ENCODE measurements around the gene RILPL1. TPM values are rescaled to one million over a fixed set of nuclear protein-coding genes. Genes with fewer than 3 reads are reported as not detected.

The RILPL1 gene
- total RNA-seq, 4 donors from 2014 or later, result 10.8 to 46.1 (median 24.3) TPM

GRCh38 chr12:123502163-123502704, 31.3 kb downstream of the RILPL1 start:
- no peaks in the 10 kb centered on the region for H3K27me3 ChIP-seq
- no peaks in the 10 kb centered on the region for H3K9me3 ChIP-seq
- TF ChIP-seq POLR2A (IDR thresholded peaks at IDR 0.05) (no peak), POLR2AphosphoS5 (IDR thresholded peaks at IDR 0.05) (no peak), EP300 (IDR thresholded peaks at IDR 0.05) (no peak)
- TF ChIP-seq, protein P1, sequence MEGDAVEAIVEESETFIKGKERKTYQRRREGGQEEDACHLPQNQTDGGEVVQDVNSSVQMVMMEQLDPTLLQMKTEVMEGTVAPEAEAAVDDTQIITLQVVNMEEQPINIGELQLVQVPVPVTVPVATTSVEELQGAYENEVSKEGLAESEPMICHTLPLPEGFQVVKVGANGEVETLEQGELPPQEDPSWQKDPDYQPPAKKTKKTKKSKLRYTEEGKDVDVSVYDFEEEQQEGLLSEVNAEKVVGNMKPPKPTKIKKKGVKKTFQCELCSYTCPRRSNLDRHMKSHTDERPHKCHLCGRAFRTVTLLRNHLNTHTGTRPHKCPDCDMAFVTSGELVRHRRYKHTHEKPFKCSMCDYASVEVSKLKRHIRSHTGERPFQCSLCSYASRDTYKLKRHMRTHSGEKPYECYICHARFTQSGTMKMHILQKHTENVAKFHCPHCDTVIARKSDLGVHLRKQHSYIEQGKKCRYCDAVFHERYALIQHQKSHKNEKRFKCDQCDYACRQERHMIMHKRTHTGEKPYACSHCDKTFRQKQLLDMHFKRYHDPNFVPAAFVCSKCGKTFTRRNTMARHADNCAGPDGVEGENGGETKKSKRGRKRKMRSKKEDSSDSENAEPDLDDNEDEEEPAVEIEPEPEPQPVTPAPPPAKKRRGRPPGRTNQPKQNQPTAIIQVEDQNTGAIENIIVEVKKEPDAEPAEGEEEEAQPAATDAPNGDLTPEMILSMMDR (IDR thresholded peaks at IDR 0.05), result no peak
- H3K4me1 ChIP-seq, result no peaks in the 10 kb centered on the region
- no peak overlapping the region for H3K27ac ChIP-seq
- peaks cover 0 to 41% of the 10 kb centered on the region in 2 donors for H3K36me3 ChIP-seq
- ATAC-seq, result no peak
- WGBS, 2 donors (ENCODE audit: low coverage in 1 of 2), result 85 to 90% methylated on average over 9 of the region's 12 CpGs
- H3K4me3 ChIP-seq, result no peak overlapping the region

GRCh38 chr12:123499332-123499731, 34.2 kb downstream of the RILPL1 start:
- 90 to 96% methylated on average over 11 to 13 of the region's 16 CpGs for WGBS, 2 donors (ENCODE audit: low coverage in 1 of 2)
- TF ChIP-seq, protein P1 (IDR thresholded peaks at IDR 0.05), result no peak
- no peak for TF ChIP-seq POLR2A (IDR thresholded peaks at IDR 0.05)
- TF ChIP-seq EP300 (IDR thresholded peaks at IDR 0.05), result no peak
- TF ChIP-seq POLR2AphosphoS5 (IDR thresholded peaks at IDR 0.05), result no peak
- H3K4me3 ChIP-seq, result no peak overlapping the region
- no peak for ATAC-seq
- H3K9me3 ChIP-seq, result no peaks in the 10 kb centered on the region
- no peak overlapping the region for H3K27ac ChIP-seq
- H3K27me3 ChIP-seq, result no peaks in the 10 kb centered on the region
- H3K36me3 ChIP-seq, result peaks cover 0 to 49% of the 10 kb centered on the region in 2 donors
- H3K4me1 ChIP-seq, result no peaks in the 10 kb centered on the region

- ATAC-seq, result no peak
These were observed 35.2 kb downstream of the RILPL1 start for GRCh38 chr12:123498126-123498825.

DNA sequence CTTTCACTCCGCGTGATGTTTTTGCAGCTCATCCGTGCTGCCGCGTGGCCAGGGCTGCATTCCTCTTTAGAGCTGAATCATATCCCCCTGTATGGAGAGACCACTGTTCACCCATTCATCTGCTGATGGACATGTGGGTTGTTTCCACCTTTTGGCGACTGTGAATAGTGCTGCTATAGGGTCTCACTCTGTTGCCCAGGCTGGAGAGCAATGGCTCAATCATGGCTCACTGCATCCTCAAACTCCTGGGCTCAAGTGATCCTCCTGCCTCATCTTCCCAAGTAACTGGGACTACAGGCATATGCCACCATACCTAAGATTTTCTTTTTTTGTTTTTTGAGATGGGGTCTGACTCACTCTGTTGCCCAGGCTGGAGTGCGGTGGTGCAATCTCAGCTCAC, 36.5 kb downstream of the RILPL1 start:
- Histone ChIP-seq H3K36me3 (peaks cover 0 to 63% of the 10 kb centered on the region in 2 donors), H3K4me1 (no peaks in the 10 kb centered on the region), H3K27ac (no peak overlapping the region), H3K9me3 (no peaks in the 10 kb centered on the region), H3K27me3 (no peaks in the 10 kb centered on the region), H3K4me3 (no peak overlapping the region)
- WGBS, 2 donors (ENCODE audit: low coverage in 1 of 2), result 95% methylated on average over 7 of the region's 7 CpGs; no CpG with 5 or more reads in 1 of the 2 donors
- no peak for ATAC-seq
- no peak for TF ChIP-seq POLR2A (IDR thresholded peaks at IDR 0.05)
- TF ChIP-seq EP300 (IDR thresholded peaks at IDR 0.05), result no peak
- TF ChIP-seq, protein P1 (IDR thresholded peaks at IDR 0.05), result no peak
- no peak for TF ChIP-seq POLR2AphosphoS5 (IDR thresholded peaks at IDR 0.05)

More at GRCh38 chr12:123498126-123498825, 35.2 kb downstream of the RILPL1 start:
- TF ChIP-seq POLR2AphosphoS5 (IDR thresholded peaks at IDR 0.05), result no peak
- TF ChIP-seq EP300 (IDR thresholded peaks at IDR 0.05), result no peak
- TF ChIP-seq, protein P1 (IDR thresholded peaks at IDR 0.05), result no peak
- TF ChIP-seq POLR2A (IDR thresholded peaks at IDR 0.05), result no peak
- Histone ChIP-seq H3K4me1 (no peaks in the 10 kb centered on the region), H3K36me3 (peaks cover 0 to 58% of the 10 kb centered on the region in 2 donors), H3K27ac (no peak overlapping the region), H3K9me3 (no peaks in the 10 kb centered on the region), H3K27me3 (no peaks in the 10 kb centered on the region), H3K4me3 (no peak overlapping the region)
- 90 to 95% methylated on average over 6 to 10 of the region's 13 CpGs for WGBS, 2 donors (ENCODE audit: low coverage in 1 of 2)

Measured in gastroesophageal sphincter (tissue), 4 donors.